GM19351 (cell line): ENCODE data around the gene ZHX3.

Source experiments
- ATAC-seq: cut with Tn5 transposase; IDR thresholded peaks from one replicate; pipeline ENCODE4 v1.9.1; 2021; ENCODE audit warnings: mild to moderate bottlenecking, moderate library complexity; ENCODE audit not compliant: unreplicated experiment

The ZHX3 gene

GRCh38 chr20:41353530-41353929 lies 36.0 kb upstream of the ZHX3 start:
- ATAC-seq: no peak

- no peak for ATAC-seq
Observed at GRCh38 chr20:41352666-41353065, 35.1 kb upstream of the ZHX3 start.

- no peak for ATAC-seq
Observed at GRCh38 chr20:41352106-41352505, 34.6 kb upstream of the ZHX3 start.

- ATAC-seq: no peak
Observed at GRCh38 chr20:41350408-41350962, 33.0 kb upstream of the ZHX3 start.

GRCh38 chr20:41349943-41350342 lies 32.4 kb upstream of the ZHX3 start:
- no peak for ATAC-seq

- no peak for ATAC-seq
Observed at GRCh38 chr20:41349266-41349665, 31.7 kb upstream of the ZHX3 start.

- ATAC-seq: no peak
Observed at GRCh38 chr20:41348430-41349172, 31.1 kb upstream of the ZHX3 start.

- ATAC-seq: no peak
Observed at GRCh38 chr20:41347523-41348429, 30.2 kb upstream of the ZHX3 start.

GRCh38 chr20:41345729-41346067 lies 28.2 kb upstream of the ZHX3 start:
- ATAC-seq: no peak

GRCh38 chr20:41344938-41345728 lies 27.6 kb upstream of the ZHX3 start:
- no peak for ATAC-seq

- no peak for ATAC-seq
Observed at GRCh38 chr20:41344477-41344876, 26.9 kb upstream of the ZHX3 start.

GRCh38 chr20:41342474-41343464 lies 25.2 kb upstream of the ZHX3 start:
- no peak for ATAC-seq

GRCh38 chr20:41340327-41341055 lies 23.0 kb upstream of the ZHX3 start, which contains the start of gene LPIN3:
Gene LPIN3, plus strand, starts transcription at chr20:41340821. Its CDS starts 4,983 bp downstream, at chr20:41345804.
- peak; percentile 61 for ATAC-seq

- ATAC-seq: peak; percentile 86
Observed at GRCh38 chr20:41339957-41340326, 22.4 kb upstream of the ZHX3 start.

GRCh38 chr20:41336711-41337492 lies 19.4 kb upstream of the ZHX3 start:
- ATAC-seq: no peak

- ATAC-seq: no peak
Observed at GRCh38 chr20:41335591-41335990, 18.1 kb upstream of the ZHX3 start.

GRCh38 chr20:41334443-41335421 lies 17.2 kb upstream of the ZHX3 start:
- no peak for ATAC-seq
